ENCODE measurements around the gene TOR2A. TPM values are rescaled to one million over a fixed set of nuclear protein-coding genes. Genes with fewer than 3 reads are reported as not detected.

Gene TOR2A
- total RNA-seq, 1 donor from 2014 or later, result not detected

DNA sequence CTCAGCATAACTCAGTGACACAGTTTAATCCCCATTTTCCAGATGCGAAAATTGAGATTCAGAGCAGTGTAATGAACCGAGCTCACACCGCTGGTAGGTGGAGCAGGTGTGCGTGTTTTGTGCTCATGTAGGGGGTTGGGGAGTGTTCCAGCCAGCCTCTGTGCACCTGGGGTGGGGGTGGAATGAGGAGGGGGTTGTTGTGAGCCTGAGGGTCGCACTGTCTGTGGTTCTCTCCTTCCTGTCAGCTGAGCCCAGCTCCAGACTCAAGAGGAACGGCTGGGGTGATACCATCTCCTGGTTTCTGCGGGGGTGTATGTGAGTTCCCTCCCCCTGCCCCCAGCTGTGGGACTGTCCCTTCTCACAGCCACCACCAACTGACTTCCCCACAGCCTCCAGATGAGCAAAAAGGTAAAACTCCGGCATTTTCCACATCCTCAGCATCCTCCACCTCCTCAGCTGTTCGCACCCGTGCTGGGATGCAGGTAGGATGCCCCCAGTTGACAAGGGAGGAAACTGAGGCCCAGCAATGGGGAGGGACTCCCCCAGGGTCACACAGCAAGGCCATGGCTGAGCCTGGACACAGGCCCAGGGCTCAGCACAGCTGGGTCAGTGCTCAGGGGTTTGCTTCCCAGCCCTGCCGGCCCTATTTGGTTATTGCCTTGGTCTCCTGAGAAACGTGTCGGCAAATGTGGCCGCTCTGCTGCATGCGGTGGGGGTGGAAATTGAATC, 41.3 kb upstream of the TOR2A start:
- Histone ChIP-seq H3K4me1 (no peaks in the 10 kb centered on the region), H3K9me3 (no peaks in the 10 kb centered on the region), H3K27me3 (no peaks in the 10 kb centered on the region), H3K36me3 (no peaks in the 10 kb centered on the region), H3K27ac (no peak overlapping the region), H3K4me3 (peak overlapping the region in 1 of 2 donors; percentile 31)
- DNase-seq (ENCODE audit: low spot score in 2 of 2), result no peak
- intact Hi-C loops (cut with DNase I), result no loop called here
- TF ChIP-seq, protein P1, sequence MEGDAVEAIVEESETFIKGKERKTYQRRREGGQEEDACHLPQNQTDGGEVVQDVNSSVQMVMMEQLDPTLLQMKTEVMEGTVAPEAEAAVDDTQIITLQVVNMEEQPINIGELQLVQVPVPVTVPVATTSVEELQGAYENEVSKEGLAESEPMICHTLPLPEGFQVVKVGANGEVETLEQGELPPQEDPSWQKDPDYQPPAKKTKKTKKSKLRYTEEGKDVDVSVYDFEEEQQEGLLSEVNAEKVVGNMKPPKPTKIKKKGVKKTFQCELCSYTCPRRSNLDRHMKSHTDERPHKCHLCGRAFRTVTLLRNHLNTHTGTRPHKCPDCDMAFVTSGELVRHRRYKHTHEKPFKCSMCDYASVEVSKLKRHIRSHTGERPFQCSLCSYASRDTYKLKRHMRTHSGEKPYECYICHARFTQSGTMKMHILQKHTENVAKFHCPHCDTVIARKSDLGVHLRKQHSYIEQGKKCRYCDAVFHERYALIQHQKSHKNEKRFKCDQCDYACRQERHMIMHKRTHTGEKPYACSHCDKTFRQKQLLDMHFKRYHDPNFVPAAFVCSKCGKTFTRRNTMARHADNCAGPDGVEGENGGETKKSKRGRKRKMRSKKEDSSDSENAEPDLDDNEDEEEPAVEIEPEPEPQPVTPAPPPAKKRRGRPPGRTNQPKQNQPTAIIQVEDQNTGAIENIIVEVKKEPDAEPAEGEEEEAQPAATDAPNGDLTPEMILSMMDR (IDR thresholded peaks at IDR 0.05), result no peak

DNA sequence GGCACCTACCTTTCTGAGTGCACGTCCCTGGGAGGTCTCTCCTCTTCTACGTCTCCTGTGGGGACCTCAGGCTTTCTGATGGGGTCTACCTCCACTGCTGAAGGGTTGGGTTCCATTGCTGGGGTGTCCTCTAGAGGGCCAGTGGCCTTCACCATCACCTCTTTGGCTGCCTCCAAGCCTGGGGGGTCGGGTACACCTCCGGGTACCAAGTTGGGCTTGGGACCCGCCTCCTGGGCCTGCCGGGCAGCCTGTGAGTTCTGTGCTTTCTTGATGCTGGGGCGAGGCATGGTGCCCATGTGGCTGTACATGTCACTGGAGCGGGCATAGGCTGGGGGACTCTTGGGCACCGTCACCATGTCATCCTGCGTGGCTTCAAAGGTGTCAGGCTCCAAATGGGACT, 38.9 kb upstream of the TOR2A start:
- H3K27ac ChIP-seq, result no peak overlapping the region
- TF ChIP-seq, protein P1 (IDR thresholded peaks at IDR 0.05), result no peak
- no peak overlapping the region for H3K4me3 ChIP-seq
- peaks cover 3 to 8% of the 10 kb centered on the region in 2 donors for H3K4me1 ChIP-seq
- no peak for DNase-seq (ENCODE audit: low spot score in 2 of 2)
- H3K9me3 ChIP-seq, result no peaks in the 10 kb centered on the region
- intact Hi-C loops (cut with DNase I), result no loop called here
- no peaks in the 10 kb centered on the region for H3K27me3 ChIP-seq
- no peaks in the 10 kb centered on the region for H3K36me3 ChIP-seq

DNA sequence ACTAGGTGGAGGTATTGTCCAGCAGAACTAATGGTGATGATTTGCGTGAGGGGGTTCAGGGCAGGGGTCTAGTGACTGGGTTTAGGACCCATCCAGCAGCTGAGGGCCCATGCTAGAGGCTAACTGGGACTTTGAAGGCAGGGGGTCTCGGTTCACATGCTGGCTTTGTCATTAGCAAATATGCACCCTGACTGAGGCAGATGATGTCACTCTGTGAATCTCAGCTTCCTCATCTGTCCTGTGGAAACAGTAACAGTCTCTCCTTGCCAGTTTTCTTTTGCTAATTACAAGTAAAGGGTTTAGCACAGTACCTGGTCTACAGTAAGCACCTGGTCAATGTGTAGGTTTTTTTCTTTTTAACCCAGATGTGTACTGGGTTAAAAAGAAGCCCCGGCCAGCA, 38.2 kb upstream of the TOR2A start:
- no peaks in the 10 kb centered on the region for H3K36me3 ChIP-seq
- peaks cover 3 to 8% of the 10 kb centered on the region in 2 donors for H3K4me1 ChIP-seq
- H3K4me3 ChIP-seq, result no peak overlapping the region
- TF ChIP-seq, protein P1 (IDR thresholded peaks at IDR 0.05), result no peak
- no peaks in the 10 kb centered on the region for H3K27me3 ChIP-seq
- no peak for DNase-seq (ENCODE audit: low spot score in 2 of 2)
- intact Hi-C loops (cut with DNase I), result no loop called here
- H3K9me3 ChIP-seq, result no peaks in the 10 kb centered on the region
- H3K27ac ChIP-seq, result no peak overlapping the region

DNA sequence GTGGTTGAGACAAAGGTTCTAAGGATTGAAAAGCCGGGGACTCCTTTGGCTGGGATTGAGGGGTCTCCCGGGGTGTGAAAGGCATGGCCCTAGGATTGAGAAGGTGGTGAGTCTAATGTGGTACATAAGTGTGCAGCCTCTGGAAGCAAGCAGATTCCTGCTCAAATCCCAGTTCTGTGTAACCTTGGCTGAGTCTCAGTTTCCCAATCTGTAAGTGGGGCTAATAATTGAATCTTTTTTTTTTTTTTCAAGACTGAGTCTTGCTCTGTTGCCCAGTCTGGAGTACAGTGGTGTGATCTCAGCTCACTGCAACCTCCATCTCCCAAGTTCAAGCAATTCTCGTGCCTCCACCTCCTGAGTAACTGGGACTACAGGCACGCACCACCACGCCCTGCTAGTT, 37.5 kb upstream of the TOR2A start:
- no peak overlapping the region for H3K27ac ChIP-seq
- intact Hi-C loops (cut with DNase I), result no loop called here
- H3K9me3 ChIP-seq, result no peaks in the 10 kb centered on the region
- H3K4me3 ChIP-seq, result no peak overlapping the region
- H3K36me3 ChIP-seq, result no peaks in the 10 kb centered on the region
- no peaks in the 10 kb centered on the region for H3K27me3 ChIP-seq
- peaks cover 3 to 8% of the 10 kb centered on the region in 2 donors for H3K4me1 ChIP-seq
- TF ChIP-seq, protein P1 (IDR thresholded peaks at IDR 0.05), result no peak
- no peak for DNase-seq (ENCODE audit: low spot score in 2 of 2)

DNA sequence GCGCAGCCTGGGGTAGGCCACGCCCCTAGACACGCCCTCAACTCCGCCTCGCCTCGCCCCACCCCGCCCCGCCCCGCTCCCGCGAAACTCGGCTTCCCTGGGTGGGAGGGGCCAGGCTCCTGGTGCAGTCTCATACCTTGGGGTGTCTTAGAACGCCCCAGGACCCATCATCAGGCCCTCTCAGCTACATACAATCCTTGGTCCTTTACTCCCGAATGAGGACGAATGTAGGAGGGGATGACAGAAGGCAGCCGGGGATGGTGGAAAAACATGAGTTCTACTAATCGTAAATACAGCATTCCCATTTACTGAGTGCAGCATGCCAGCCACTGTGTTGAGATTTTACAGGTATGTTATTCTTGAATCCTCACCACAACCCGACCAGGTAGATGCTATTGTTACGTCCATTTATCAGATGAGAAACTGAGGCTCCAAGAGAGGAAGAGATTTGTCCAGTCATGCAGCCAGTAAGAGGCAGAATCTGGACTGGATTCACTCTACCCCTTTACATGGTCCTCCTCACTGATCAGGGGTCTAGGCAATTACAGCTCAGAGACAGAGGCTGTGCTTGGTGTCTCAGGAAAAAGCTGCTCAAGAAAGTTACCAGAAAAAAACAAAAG, 36.6 kb upstream of the TOR2A start:
- Histone ChIP-seq H3K36me3 (no peaks in the 10 kb centered on the region), H3K27ac (peak overlapping the region in 1 of 2 donors; percentile 5), H3K9me3 (no peaks in the 10 kb centered on the region), H3K4me1 (peaks cover 3 to 8% of the 10 kb centered on the region in 2 donors), H3K27me3 (no peaks in the 10 kb centered on the region), H3K4me3 (peak overlapping the region; percentile 62 to 64)
- no peak for DNase-seq (ENCODE audit: low spot score in 2 of 2)
- TF ChIP-seq, protein P1 (IDR thresholded peaks at IDR 0.05), result no peak
- intact Hi-C loops (cut with DNase I), result loop anchor here (1.0 to 2.0 kb wide), 3 partner anchors 14 to 159 kb away; partner anchors contain the start of genes STXBP1 and TOR2A
